Omental fat pad (tissue), 4 donors: Measurements from ENCODE around the gene COL26A1. TPM values are rescaled to one million over a fixed set of nuclear protein-coding genes. Genes with fewer than 3 reads are reported as not detected.
"Not testable (repeated sequence)": the region's sequence is repeated elsewhere in the genome, so short reads cannot be mapped to it uniquely, and the experiment has no call there.

Source experiments
- ATAC-seq: fragments of 150-250 bp; one replicate; pipeline ENCODE4 v1.9.1; 2016; ENCODE audit warnings: mild to moderate bottlenecking, moderate library complexity; ENCODE audit not compliant: low FRiP score
- DNase-seq: peaks from one replicate; pipeline ENCODE4 v3.0.0-alpha.2; 2019; ENCODE audit warnings: low spot score
- total RNA-seq, 4 donors: library from RNA; depleted of rRNA; stranded (reverse); fragments of >200 nt; gene quantifications; one replicate each; pipeline ENCODE4 v1.1.0, GENCODE V29; 2016
- TF ChIP-seq, protein P1 (sequence below), 3 donors: fragments of 450-650 bp; IDR thresholded peaks; one replicate each; pipeline ENCODE4 v1.5.1; 2016 to 2017; ENCODE audit warnings: antibody characterized with exemption in 3 of 3, mild to moderate bottlenecking in 3 of 3, moderate library complexity in 2 of 3

The COL26A1 gene
- total RNA-seq, 4 donors from 2014 or later: 0.37 TPM; not detected in 3

DNA sequence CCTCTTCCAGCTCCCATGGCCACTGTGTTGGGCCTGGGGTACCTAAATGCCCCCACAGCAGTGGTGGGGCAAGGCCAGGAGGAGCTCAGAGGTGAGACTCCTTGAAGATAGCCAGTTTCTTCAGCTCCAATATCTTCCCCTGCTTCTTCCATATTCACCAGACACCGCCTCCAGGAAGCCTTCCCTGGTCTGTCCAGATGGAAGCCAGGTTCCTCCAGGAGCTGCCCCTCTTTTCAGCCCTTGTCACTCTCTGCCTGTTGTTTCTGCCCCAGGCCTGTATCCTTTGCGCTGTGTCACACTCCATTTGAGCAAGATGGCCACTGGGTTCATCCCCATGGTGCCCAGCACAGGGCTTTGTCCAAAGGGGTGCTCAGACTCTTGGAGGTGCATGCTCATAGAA, 138.7 kb downstream of the COL26A1 start:
- no peak for ATAC-seq
- DNase-seq: no peak

DNA sequence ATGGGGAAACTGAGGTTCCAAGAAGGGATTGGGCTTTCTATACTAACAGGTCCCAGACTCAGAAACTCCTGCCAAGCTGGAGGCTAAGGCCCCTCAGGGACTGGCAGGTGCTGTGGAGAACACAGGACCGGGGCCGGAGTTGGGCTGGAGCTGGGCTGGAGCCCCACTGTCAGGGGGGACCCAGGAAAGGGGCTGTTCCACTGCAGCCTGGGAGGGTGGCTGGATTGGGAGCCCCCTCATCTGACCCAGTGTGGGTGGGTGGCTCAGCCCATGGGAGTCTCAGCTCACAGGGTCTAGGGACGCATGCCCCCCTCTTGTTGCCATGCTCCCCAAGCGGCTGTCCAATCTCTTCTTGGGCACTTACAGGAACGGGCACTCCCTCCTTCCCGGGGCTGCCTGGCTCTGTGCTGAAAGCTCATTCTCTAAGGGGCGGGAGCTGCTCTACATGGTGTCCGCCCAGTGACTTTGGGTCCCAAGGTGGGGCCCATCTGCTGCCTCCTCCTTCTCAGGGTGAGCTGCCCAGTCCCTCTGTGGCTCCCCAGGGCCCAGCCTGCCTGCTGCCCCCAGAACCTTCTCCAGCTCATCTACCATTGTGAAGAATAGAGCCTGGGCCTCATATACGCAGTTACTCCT, 139.9 kb downstream of the COL26A1 start:
- DNase-seq (no peak), ATAC-seq (no peak)
- TF ChIP-seq, protein P1, sequence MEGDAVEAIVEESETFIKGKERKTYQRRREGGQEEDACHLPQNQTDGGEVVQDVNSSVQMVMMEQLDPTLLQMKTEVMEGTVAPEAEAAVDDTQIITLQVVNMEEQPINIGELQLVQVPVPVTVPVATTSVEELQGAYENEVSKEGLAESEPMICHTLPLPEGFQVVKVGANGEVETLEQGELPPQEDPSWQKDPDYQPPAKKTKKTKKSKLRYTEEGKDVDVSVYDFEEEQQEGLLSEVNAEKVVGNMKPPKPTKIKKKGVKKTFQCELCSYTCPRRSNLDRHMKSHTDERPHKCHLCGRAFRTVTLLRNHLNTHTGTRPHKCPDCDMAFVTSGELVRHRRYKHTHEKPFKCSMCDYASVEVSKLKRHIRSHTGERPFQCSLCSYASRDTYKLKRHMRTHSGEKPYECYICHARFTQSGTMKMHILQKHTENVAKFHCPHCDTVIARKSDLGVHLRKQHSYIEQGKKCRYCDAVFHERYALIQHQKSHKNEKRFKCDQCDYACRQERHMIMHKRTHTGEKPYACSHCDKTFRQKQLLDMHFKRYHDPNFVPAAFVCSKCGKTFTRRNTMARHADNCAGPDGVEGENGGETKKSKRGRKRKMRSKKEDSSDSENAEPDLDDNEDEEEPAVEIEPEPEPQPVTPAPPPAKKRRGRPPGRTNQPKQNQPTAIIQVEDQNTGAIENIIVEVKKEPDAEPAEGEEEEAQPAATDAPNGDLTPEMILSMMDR (IDR thresholded peaks at IDR 0.05): no peak

More for the DNA sequence above, 138.7 kb downstream of the COL26A1 start:
- TF ChIP-seq, protein P1 (IDR thresholded peaks at IDR 0.05): no peak

DNA sequence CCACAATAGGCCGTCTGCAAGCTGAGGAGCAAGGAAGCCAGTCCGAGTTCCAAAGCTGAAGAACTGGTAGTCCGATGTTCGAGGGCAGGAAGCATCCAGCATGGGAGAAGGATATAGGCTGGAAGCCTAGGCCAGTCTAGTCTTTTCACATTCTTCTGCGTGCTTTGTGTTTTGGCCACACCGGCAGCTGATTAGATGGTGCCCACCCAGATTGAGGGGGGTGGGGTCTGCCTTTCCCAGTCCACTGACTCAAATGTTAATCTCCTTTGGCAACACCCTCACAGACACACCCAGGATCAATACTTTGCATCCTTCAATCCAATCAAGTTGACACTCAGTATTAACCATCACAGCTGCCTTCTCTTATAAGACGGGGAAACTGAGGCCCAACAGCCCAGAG, 142.8 kb downstream of the COL26A1 start:
- ATAC-seq: not testable (repeated sequence)

DNA sequence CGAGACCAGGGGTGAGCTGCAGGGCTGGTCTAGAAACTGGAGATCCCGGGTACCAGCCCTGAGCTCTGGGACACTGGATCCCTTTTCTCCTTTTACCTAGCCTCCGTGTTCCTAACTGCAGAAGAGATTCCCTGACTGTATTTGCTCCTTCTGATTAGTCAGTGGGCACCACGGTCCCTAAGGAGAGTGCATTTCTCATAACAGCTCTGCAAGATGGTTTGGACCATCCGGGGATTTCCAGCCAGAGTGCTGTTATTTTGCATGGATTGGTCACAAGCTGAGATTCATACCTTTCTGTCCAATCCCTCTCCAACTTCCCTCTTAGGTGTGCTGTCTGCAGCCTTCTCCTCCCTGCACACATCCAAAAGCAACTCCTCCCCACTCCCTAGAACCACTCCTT, 143.9 kb downstream of the COL26A1 start:
- no peak for DNase-seq
- no peak for ATAC-seq
- TF ChIP-seq, protein P1 (IDR thresholded peaks at IDR 0.05): no peak

More for the DNA sequence above, 142.8 kb downstream of the COL26A1 start:
- DNase-seq: not testable (repeated sequence)

DNA sequence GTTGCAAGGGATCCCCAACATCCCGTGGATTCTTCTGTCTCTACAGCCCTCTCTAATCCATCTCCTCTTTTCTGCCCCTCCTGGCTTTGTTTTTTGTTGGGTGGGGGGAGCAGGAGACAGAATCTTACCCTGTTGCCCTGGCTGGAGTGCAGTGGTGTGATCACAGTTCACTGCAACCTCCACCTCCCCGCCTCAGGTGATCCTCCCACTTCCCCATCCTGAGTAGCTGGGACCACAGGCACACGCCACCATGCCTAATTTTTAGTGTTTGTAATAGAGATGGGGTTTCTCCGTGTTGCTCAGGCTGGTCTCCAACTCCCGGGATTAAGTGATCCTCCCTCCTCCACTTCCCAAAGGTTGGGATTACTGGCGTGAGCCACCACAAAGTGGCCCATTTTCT, 144.7 kb downstream of the COL26A1 start:
- no peak for DNase-seq
- no peak for ATAC-seq
- TF ChIP-seq, protein P1 (IDR thresholded peaks at IDR 0.05): no peak

DNA sequence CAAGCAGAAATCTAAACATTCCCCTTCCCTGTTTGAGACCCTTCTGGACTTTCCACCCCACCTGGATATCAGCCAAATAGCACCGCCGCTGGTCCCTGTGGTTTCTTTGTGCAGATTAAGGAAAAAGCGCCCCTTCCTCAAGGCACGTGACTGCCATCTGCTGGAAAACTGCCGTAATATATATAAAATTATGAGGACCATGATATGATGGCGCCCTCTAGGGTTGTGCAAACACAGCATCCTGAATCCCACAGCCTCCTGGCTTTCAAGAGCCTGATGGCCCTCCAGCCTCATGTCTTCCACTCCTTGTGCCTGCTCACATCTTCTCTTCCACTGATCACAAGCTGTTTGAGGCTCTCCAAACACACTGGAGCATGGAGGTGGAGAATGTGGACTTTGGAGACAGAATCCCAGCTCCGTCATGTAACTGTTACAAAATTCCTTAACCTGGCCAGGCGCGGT, 145.1 kb downstream of the COL26A1 start:
- ATAC-seq: no peak
- no peak for DNase-seq
- TF ChIP-seq, protein P1 (IDR thresholded peaks at IDR 0.05): no peak

DNA sequence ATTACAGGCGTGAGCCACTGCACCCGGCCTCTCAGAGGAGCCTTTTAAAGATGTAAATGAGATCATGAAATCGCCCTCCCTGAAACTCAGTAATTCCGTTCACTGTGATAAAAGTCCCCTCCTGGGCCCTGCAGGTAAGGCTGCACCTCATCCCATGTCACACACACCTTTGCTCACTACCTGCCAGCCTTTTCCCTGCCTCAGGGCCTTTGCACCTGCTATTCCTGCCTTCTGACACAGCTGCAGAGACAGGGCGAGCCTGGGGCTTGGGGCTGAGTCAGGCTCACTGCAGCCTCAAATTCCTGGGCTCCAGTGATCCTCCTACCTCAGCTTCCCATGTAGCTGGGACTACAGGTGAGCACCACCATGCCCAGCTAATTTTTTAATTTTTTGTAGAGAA, 147.6 kb downstream of the COL26A1 start:
- ATAC-seq (no peak), DNase-seq (no peak)
- TF ChIP-seq, protein P1 (IDR thresholded peaks at IDR 0.05): no peak
